ENCODE measurements around the gene CYP4F22. TPM values are rescaled to one million over a fixed set of nuclear protein-coding genes. Genes with fewer than 3 reads are reported as not detected.

CYP4F22 gene
- total and polyA plus RNA-seq, 4 donors, result 0.07 to 0.18 TPM; not detected in 2

DNA sequence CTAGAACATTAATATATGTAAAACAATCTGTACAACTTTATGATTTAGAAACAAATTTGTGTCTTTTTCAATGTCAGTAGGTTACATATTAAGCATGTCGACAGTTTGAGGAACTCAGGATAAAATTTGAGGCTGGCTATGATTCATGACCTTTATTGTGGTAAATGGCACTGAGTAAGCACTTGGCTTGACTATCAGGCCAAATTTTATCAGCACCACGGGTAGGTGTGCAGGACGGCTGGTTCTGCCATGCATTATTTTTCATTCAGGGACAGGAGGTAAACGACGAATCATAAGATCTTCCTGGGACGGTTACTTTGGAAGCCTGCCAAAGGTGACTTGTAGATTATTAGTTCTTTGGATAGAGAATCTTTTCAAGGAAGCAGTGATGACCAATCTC lies 86.7 kb downstream of the CYP4F22 start:
- TF ChIP-seq, protein P1, sequence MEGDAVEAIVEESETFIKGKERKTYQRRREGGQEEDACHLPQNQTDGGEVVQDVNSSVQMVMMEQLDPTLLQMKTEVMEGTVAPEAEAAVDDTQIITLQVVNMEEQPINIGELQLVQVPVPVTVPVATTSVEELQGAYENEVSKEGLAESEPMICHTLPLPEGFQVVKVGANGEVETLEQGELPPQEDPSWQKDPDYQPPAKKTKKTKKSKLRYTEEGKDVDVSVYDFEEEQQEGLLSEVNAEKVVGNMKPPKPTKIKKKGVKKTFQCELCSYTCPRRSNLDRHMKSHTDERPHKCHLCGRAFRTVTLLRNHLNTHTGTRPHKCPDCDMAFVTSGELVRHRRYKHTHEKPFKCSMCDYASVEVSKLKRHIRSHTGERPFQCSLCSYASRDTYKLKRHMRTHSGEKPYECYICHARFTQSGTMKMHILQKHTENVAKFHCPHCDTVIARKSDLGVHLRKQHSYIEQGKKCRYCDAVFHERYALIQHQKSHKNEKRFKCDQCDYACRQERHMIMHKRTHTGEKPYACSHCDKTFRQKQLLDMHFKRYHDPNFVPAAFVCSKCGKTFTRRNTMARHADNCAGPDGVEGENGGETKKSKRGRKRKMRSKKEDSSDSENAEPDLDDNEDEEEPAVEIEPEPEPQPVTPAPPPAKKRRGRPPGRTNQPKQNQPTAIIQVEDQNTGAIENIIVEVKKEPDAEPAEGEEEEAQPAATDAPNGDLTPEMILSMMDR (IDR thresholded peaks at IDR 0.05; ENCODE audit: control extremely low read depth, extremely low read depth), result no peak
- peaks cover 0 to 4% (median 0%) of the 10 kb centered on the region in 3 donors for H3K27me3 ChIP-seq (ENCODE audit: control insufficient read depth in 3 of 3, insufficient read depth in 3 of 3, low read length in 2 of 3)
- H3K9me3 ChIP-seq (ENCODE audit: control insufficient read depth in 4 of 4, insufficient read depth in 3 of 4, low read length in 3 of 4), result peaks cover 0 to 7% (median 0%) of the 10 kb centered on the region in 4 donors
- H3K4me3 ChIP-seq, result no peak overlapping the region
- no peak for DNase-seq
- WGBS, 2 donors, result 19 to 37% methylated on average over 6 of the region's 6 CpGs
- ATAC-seq (ENCODE audit: insufficient read depth, low FRiP score), result no peak
- H3K9ac ChIP-seq (ENCODE audit: insufficient read depth in 1 of 2, low read length in 2 of 2), result no peak overlapping the region
- H3K36me3 ChIP-seq (ENCODE audit: control insufficient read depth in 4 of 4, insufficient read depth in 4 of 4, low read length in 4 of 4), result no peaks in the 10 kb centered on the region
- peaks cover 0 to under 1% (median 0%) of the 10 kb centered on the region in 5 donors for H3K4me1 ChIP-seq (ENCODE audit: control insufficient read depth in 5 of 5, insufficient read depth in 5 of 5, low read length in 5 of 5)
- H3K27ac ChIP-seq (ENCODE audit: low read depth in 1 of 2, low read length in 1 of 2), result no peak overlapping the region

Other genes starting within 250 kb of the CYP4F22 start
- 10 to 100 TPM; 44.7 to 89.0 TPM for gene BRD4, start 176.0 kb upstream of the CYP4F22 start, total RNA-seq
- 10 to 100 TPM; 23.2 to 30.8 TPM for gene BRD4, start 176.0 kb upstream of the CYP4F22 start, polyA plus RNA-seq
- 10 to 100 TPM; 23.1 to 43.4 TPM for gene AKAP8, start 128.7 kb upstream of the CYP4F22 start, total RNA-seq
- gene AKAP8, start 128.7 kb upstream of the CYP4F22 start, polyA plus RNA-seq, result 10 to 100 TPM; 15.0 to 16.4 TPM
- gene AKAP8L, start 89.5 kb upstream of the CYP4F22 start, total RNA-seq, result 100 to 1,000 TPM in 1 of 2 donors, 10 to 100 TPM in 1; 84.1 to 118 TPM
- gene AKAP8L, start 89.5 kb upstream of the CYP4F22 start, polyA plus RNA-seq, result 10 to 100 TPM; 52.5 to 76.2 TPM
- gene WIZ, start 58.6 kb upstream of the CYP4F22 start, total RNA-seq, result 10 to 100 TPM; 24.0 to 42.6 TPM
- gene WIZ, start 58.6 kb upstream of the CYP4F22 start, polyA plus RNA-seq, result 10 to 100 TPM; 14.5 to 22.7 TPM
- gene RASAL3, start 44.0 kb upstream of the CYP4F22 start, total RNA-seq, result 10 to 100 TPM in 1 of 2 donors, 1 to 10 TPM in 1; 4.6 to 13.3 TPM
- gene RASAL3, start 44.0 kb upstream of the CYP4F22 start, polyA plus RNA-seq, result 10 to 100 TPM in 1 of 2 donors, 1 to 10 TPM in 1; 5.9 to 18.2 TPM
- not detected for gene PGLYRP2, start 29.0 kb upstream of the CYP4F22 start, total RNA-seq
- under 1 TPM in 1 of 2 donors, not detected in 1; 0.10 TPM for gene PGLYRP2, start 29.0 kb upstream of the CYP4F22 start, polyA plus RNA-seq
- gene CYP4F8, start 106.7 kb downstream of the CYP4F22 start, total RNA-seq, result not detected
- not detected for gene CYP4F8, start 106.7 kb downstream of the CYP4F22 start, polyA plus RNA-seq
- gene CYP4F3, start 132.4 kb downstream of the CYP4F22 start, total RNA-seq, result 1 to 10 TPM; 1.1 to 1.7 TPM
- gene CYP4F3, start 132.4 kb downstream of the CYP4F22 start, polyA plus RNA-seq, result 1 to 10 TPM in 1 of 2 donors, under 1 TPM in 1; 0.20 to 1.4 TPM
- 1 to 10 TPM; 4.0 to 4.2 TPM for gene CYP4F12, start 164.6 kb downstream of the CYP4F22 start, total RNA-seq
- 1 to 10 TPM in 1 of 2 donors, under 1 TPM in 1; 0.85 to 2.3 TPM for gene CYP4F12, start 164.6 kb downstream of the CYP4F22 start, polyA plus RNA-seq
- gene OR10H2, start 219.5 kb downstream of the CYP4F22 start, total RNA-seq, result not detected
- gene OR10H2, start 219.5 kb downstream of the CYP4F22 start, polyA plus RNA-seq, result not detected
- gene OR10H3, start 229.5 kb downstream of the CYP4F22 start, total RNA-seq, result not detected
- not detected for gene OR10H3, start 229.5 kb downstream of the CYP4F22 start, polyA plus RNA-seq